OCI-LY3 (cell line): Measurements from ENCODE around the gene C2orf76.

Experiments used
- EZH2phosphoT487 ChIP-seq: fragments of 200-600 bp; shearing (Covaris generic); IDR thresholded peaks from 2 replicates; pipeline ENCODE4 v1.6.1; 2018; ENCODE audit warnings: antibody characterized with exemption, mixed run types, low read depth
- TF ChIP-seq, protein P1 (sequence below): fragments of 200-600, 300-600 bp; sonication (generic); IDR thresholded peaks from 2 replicates; pipeline ENCODE4 v1.5.1; 2014; ENCODE audit warnings: antibody characterized with exemption, low read length, low read depth

DNA sequence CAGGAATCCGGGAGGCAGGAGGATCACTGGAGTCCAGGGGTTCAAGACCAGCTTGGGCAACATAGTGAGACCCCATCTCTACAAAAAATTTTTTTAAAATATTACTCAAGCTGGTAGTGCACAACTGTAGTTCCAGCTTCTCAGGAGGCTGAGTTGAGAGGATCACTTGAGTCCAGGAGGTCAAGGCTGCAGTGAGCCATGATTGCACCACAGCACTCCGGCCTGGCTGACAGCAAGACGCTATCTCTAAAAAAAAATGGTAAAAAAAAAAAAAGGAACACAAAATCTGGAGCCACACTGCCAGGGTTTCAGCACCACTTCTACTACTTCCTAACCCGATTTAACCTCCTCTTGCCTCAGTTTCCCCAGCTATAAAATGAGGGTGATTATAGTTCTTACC lies 86.0 kb downstream of the C2orf76 start:
- TF ChIP-seq, protein P1, sequence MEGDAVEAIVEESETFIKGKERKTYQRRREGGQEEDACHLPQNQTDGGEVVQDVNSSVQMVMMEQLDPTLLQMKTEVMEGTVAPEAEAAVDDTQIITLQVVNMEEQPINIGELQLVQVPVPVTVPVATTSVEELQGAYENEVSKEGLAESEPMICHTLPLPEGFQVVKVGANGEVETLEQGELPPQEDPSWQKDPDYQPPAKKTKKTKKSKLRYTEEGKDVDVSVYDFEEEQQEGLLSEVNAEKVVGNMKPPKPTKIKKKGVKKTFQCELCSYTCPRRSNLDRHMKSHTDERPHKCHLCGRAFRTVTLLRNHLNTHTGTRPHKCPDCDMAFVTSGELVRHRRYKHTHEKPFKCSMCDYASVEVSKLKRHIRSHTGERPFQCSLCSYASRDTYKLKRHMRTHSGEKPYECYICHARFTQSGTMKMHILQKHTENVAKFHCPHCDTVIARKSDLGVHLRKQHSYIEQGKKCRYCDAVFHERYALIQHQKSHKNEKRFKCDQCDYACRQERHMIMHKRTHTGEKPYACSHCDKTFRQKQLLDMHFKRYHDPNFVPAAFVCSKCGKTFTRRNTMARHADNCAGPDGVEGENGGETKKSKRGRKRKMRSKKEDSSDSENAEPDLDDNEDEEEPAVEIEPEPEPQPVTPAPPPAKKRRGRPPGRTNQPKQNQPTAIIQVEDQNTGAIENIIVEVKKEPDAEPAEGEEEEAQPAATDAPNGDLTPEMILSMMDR = no peak
- no peak for TF ChIP-seq EZH2phosphoT487
